ENCODE measurements around the gene HDAC9.

The HDAC9 gene

GRCh38 chr7:18698258-18698734 lies 202.7 kb downstream of the HDAC9 start:
- Histone ChIP-seq H3K4me3 (ENCODE audit: low read length) (no peak overlapping the region), H3K36me3 (ENCODE audit: control insufficient read depth, low read length) (no peaks in the 10 kb centered on the region), H3K9me2 (replicated peaks; ENCODE audit: control insufficient read depth, low read length) (no peaks in the 10 kb centered on the region), H3K79me2 (ENCODE audit: control insufficient read depth, low read length) (no peaks in the 10 kb centered on the region), H3K4me1 (ENCODE audit: control insufficient read depth, low read length) (no peaks in the 10 kb centered on the region), H3F3A (ENCODE audit: control insufficient read depth, insufficient read depth) (no peaks in the 10 kb centered on the region), H3K27ac (ENCODE audit: low read depth, low read length) (no peak overlapping the region), H4K20me1 (ENCODE audit: control insufficient read depth, insufficient read depth, low read depth, low read length) (no peaks in the 10 kb centered on the region), H3K9me3 (ENCODE audit: control insufficient read depth, insufficient read depth, low read length) (no peaks in the 10 kb centered on the region), H3K4me2 (ENCODE audit: low read length) (no peak overlapping the region), H3K27me3 (ENCODE audit: control insufficient read depth, low read length) (no peaks in the 10 kb centered on the region)
- no peak for TF ChIP-seq CTCF (IDR thresholded peaks at IDR 0.05; ENCODE audit: low read depth, low read length, poor library complexity, severe bottlenecking)
- TF ChIP-seq EZH2phosphoT487 (IDR thresholded peaks at IDR 0.05; ENCODE audit: borderline replicate concordance, low read length): no peak

- H3K36me3 ChIP-seq (ENCODE audit: control insufficient read depth, low read length): no peaks in the 10 kb centered on the region
- H3K4me1 ChIP-seq (ENCODE audit: control insufficient read depth, low read length): no peaks in the 10 kb centered on the region
- no peaks in the 10 kb centered on the region for H3K9me2 ChIP-seq (replicated peaks; ENCODE audit: control insufficient read depth, low read length)
- H3K27me3 ChIP-seq (ENCODE audit: control insufficient read depth, low read length): no peaks in the 10 kb centered on the region
- H3K4me3 ChIP-seq (ENCODE audit: low read length): no peak overlapping the region
- H3K4me2 ChIP-seq (ENCODE audit: low read length): no peak overlapping the region
- H3K79me2 ChIP-seq (ENCODE audit: control insufficient read depth, low read length): no peaks in the 10 kb centered on the region
- no peaks in the 10 kb centered on the region for H4K20me1 ChIP-seq (ENCODE audit: control insufficient read depth, insufficient read depth, low read depth, low read length)
- H3K9me3 ChIP-seq (ENCODE audit: control insufficient read depth, insufficient read depth, low read length): no peaks in the 10 kb centered on the region
- H3F3A ChIP-seq (ENCODE audit: control insufficient read depth, insufficient read depth): no peaks in the 10 kb centered on the region
- TF ChIP-seq EZH2phosphoT487 (IDR thresholded peaks at IDR 0.05; ENCODE audit: borderline replicate concordance, low read length) (no peak), CTCF (IDR thresholded peaks at IDR 0.05; ENCODE audit: low read depth, low read length, poor library complexity, severe bottlenecking) (peak; percentile 77)
- H3K27ac ChIP-seq (ENCODE audit: low read depth, low read length): no peak overlapping the region
Observed at GRCh38 chr7:18700147-18700546, 204.6 kb downstream of the HDAC9 start.

GRCh38 chr7:18702071-18702829 lies 206.7 kb downstream of the HDAC9 start:
- Histone ChIP-seq H3K79me2 (ENCODE audit: control insufficient read depth, low read length) (no peaks in the 10 kb centered on the region), H4K20me1 (ENCODE audit: control insufficient read depth, insufficient read depth, low read depth, low read length) (no peaks in the 10 kb centered on the region), H3K36me3 (ENCODE audit: control insufficient read depth, low read length) (no peaks in the 10 kb centered on the region), H3K4me3 (ENCODE audit: low read length) (no peak overlapping the region), H3K9me2 (replicated peaks; ENCODE audit: control insufficient read depth, low read length) (no peaks in the 10 kb centered on the region), H3K9me3 (ENCODE audit: control insufficient read depth, insufficient read depth, low read length) (no peaks in the 10 kb centered on the region), H3F3A (ENCODE audit: control insufficient read depth, insufficient read depth) (no peaks in the 10 kb centered on the region), H3K4me1 (ENCODE audit: control insufficient read depth, low read length) (no peaks in the 10 kb centered on the region), H3K27ac (ENCODE audit: low read depth, low read length) (no peak overlapping the region), H3K27me3 (ENCODE audit: control insufficient read depth, low read length) (no peaks in the 10 kb centered on the region), H3K4me2 (ENCODE audit: low read length) (no peak overlapping the region)
- no peak for TF ChIP-seq CTCF (IDR thresholded peaks at IDR 0.05; ENCODE audit: low read depth, low read length, poor library complexity, severe bottlenecking)
- no peak for TF ChIP-seq EZH2phosphoT487 (IDR thresholded peaks at IDR 0.05; ENCODE audit: borderline replicate concordance, low read length)

Data from DOHH2 (cell line).